GM12878 (cell line): ENCODE data around the gene VN1R2. TPM values are rescaled to one million over a fixed set of nuclear protein-coding genes. Genes with fewer than 3 reads are reported as not detected.

Source experiments
- ATAC-seq: fragments of 200-7000 bp; cut with Tn5 transposase; 3 replicates; pipeline ENCODE4 v1.9.1; 2020; ENCODE audit warnings: mild to moderate bottlenecking, moderate library complexity
- BruUV-seq: library from RNA; stranded (reverse); fragments of 400-500 nt; replicated peaks from 2 replicates; lab custom pipeline; 2021; lab: Mats Ljungman, UMichigan
- CTCF ChIA-PET: fragments of 300-600 bp; sonication (Branson Sonifier 250); formaldehyde crosslinking; extraction: SDS; loops from one replicate; lab custom pipeline; 2021; ENCODE audit warnings: inconsistent platforms; lab: Yijun Ruan, JAX
- POLR2A ChIA-PET: fragments of 350-600 bp; formaldehyde crosslinking; extraction: SDS; loops from one replicate; lab custom pipeline; 2021; ENCODE audit warnings: inconsistent platforms; lab: Charles Lee
- RAD21 ChIA-PET: fragments of 300-600 bp; sonication (Branson Sonifier 250); formaldehyde crosslinking; loops from one replicate; lab custom pipeline; 2023; ENCODE audit warnings: antibody characterized with exemption; ENCODE audit not compliant: unreplicated experiment; lab: Charles Lee
- SMC1A ChIA-PET: fragments of 300-600 bp; sonication (Branson Sonifier 250); formaldehyde crosslinking; loops from one replicate; lab custom pipeline; 2023; ENCODE audit not compliant: unreplicated experiment, uncharacterized antibody; lab: Charles Lee
- DNase-seq: peaks from one replicate; pipeline ENCODE4 v3.0.0-alpha.2; 2011; ENCODE audit warnings: low read depth, low spot score
- FAIRE-seq: peaks from 3 replicates; lab custom pipeline; 2011; peaks lifted over from hg19 to GRCh38; lab: Jason Lieb, UNC
- H2AFZ ChIP-seq: 2 replicates; pipeline ENCODE4 v1.6.0; 2011; ENCODE audit warnings: low read depth, low read length, control low read depth; ENCODE audit not compliant: control insufficient read depth
- H3K27ac ChIP-seq: 2 replicates; pipeline ENCODE4 v1.5.1; 2011; ENCODE audit warnings: control low read depth; ENCODE audit not compliant: control insufficient read depth, insufficient read depth
- H3K27me3 ChIP-seq, 2 experiments: replicated peaks in 1 of 2; 2 replicates each; pipeline versions ENCODE4 v1.6.0 to v1.6.1; 2011; ENCODE audit warnings: low read length in 1 of 2; ENCODE audit not compliant: control insufficient read depth in 2 of 2, insufficient read depth in 2 of 2
- H3K36me3 ChIP-seq, 2 experiments: 2 replicates each; pipeline ENCODE4 v1.5.1; 2011; ENCODE audit warnings: low read length in 1 of 2; ENCODE audit not compliant: control insufficient read depth in 2 of 2, insufficient read depth in 2 of 2
- H3K4me1 ChIP-seq: 2 replicates; pipeline ENCODE4 v1.6.1; 2011; ENCODE audit warnings: mild to moderate bottlenecking, low read length, moderate library complexity, mixed read lengths; ENCODE audit not compliant: control insufficient read depth, insufficient read depth
- H3K4me2 ChIP-seq: 2 replicates; pipeline ENCODE4 v1.6.0; 2011; ENCODE audit warnings: control low read depth; ENCODE audit not compliant: control insufficient read depth, insufficient read depth
- H3K4me3 ChIP-seq: fragments of 200-600 bp; sonication (generic); 2 replicates; pipeline ENCODE4 v1.5.1; 2016
- H3K79me2 ChIP-seq: 2 replicates; pipeline ENCODE4 v1.6.0; 2011; ENCODE audit warnings: low read length; ENCODE audit not compliant: control insufficient read depth, insufficient read depth
- H3K9ac ChIP-seq: 2 replicates; pipeline ENCODE4 v1.8.0; 2011; ENCODE audit warnings: low read length, control low read depth, mixed read lengths; ENCODE audit not compliant: control insufficient read depth, insufficient read depth
- H3K9me3 ChIP-seq: replicated peaks from 3 replicates; pipeline ENCODE4 v1.5.1; 2011; ENCODE audit warnings: mild to moderate bottlenecking, low read length; ENCODE audit not compliant: control insufficient read depth, insufficient read depth
- H4K20me1 ChIP-seq: 2 replicates; pipeline ENCODE4 v1.6.0; 2011; ENCODE audit not compliant: control insufficient read depth, insufficient read depth
- ATF7 ChIP-seq: fragments of 450-650 bp; IDR thresholded peaks from 2 replicates; pipeline ENCODE4 v1.6.1; 2016; ENCODE audit warnings: low read depth, mild to moderate bottlenecking
- IRF4 ChIP-seq: IDR thresholded peaks from 2 replicates; pipeline ENCODE4 v1.6.1; 2011; ENCODE audit warnings: low read depth, low read length
- SPI1 ChIP-seq: IDR thresholded peaks from 2 replicates; pipeline ENCODE4 v1.6.1; 2011; ENCODE audit warnings: low read depth, mild to moderate bottlenecking, low read length, moderate library complexity, borderline replicate concordance; ENCODE audit not compliant: insufficient read depth
- ZSCAN29 ChIP-seq: fragments of 450-650 bp; IDR thresholded peaks from 2 replicates; pipeline ENCODE4 v1.6.1; 2017; ENCODE audit warnings: mild to moderate bottlenecking, moderate library complexity
- WGBS: methylation state at CpG from one replicate; pipeline ENCODE4 v1.1.6; 2016; ENCODE audit warnings: low lambda C conversion rate; ENCODE audit not compliant: insufficient replicate concordance, insufficient coverage; ENCODE audit errors: missing lambda C conversion rate; 5-methylcytosine and 5-hydroxymethylcytosine counted together
- in situ Hi-C: fragments of 300-500 bp; cut with MboI; formaldehyde crosslinking; loops from 9 replicates; pipeline ENCODE4 v1.14.3; 2018; ENCODE audit warnings: mixed read lengths
- intact Hi-C: fragments of 100-400 bp; cut with micrococcal nuclease; formaldehyde crosslinking; loops from one replicate; pipeline ENCODE4 v1.14.2; 2022; ENCODE audit not compliant: unreplicated experiment
- polyA plus RNA-seq, 11 experiments: library from polyadenylated mRNA; depleted of rRNA in 4 of 11; unstranded in 6 of 11; stranded (reverse) in 5 of 11; fragments of >200 nt; fragmentation: Nextera tagmentation in 4 of 11; fragmentation: Illumina TruSeq in 1 of 11; extraction: Ambion mirVana in 4 of 11; extraction: Trizol in 1 of 11; gene quantifications; 1 replicate in 1 of 11; 2 replicates in 10 of 11; pipeline versions ENCODE4 v1.2.1 to v1.2.3, GENCODE V29; 2011 to 2016; ENCODE audit warnings: inconsistent platforms in 2 of 11, missing spikeins in 2 of 11, low read depth in 1 of 11
- total RNA-seq, 4 experiments: library from RNA; depleted of rRNA in 3 of 4; stranded (reverse); fragments of >200 nt in 3 of 4; fragmentation: Illumina TruSeq in 1 of 4; extraction: Trizol in 1 of 4; gene quantifications; 2 replicates each; pipeline versions ENCODE4 v1.2.1 to v1.2.3, GENCODE V29; 2013 to 2021
- TF ChIP-seq, protein P1 (sequence below): IDR thresholded peaks from 2 replicates; pipeline ENCODE4 v1.6.1; 2012; ENCODE audit warnings: improper control_type of control experiment, low read depth, low read length; ENCODE audit not compliant: insufficient replicate concordance
- TF ChIP-seq, protein P2 (sequence below): fragments of 450-650 bp; IDR thresholded peaks from 2 replicates; pipeline ENCODE4 v1.6.1; 2017; ENCODE audit warnings: borderline replicate concordance

VN1R2 gene
- total and polyA plus RNA-seq, 10 of the 15 experiments (the other 5 are each of a cell fraction or from before 2014, with no cell fraction given) = not detected

DNA sequence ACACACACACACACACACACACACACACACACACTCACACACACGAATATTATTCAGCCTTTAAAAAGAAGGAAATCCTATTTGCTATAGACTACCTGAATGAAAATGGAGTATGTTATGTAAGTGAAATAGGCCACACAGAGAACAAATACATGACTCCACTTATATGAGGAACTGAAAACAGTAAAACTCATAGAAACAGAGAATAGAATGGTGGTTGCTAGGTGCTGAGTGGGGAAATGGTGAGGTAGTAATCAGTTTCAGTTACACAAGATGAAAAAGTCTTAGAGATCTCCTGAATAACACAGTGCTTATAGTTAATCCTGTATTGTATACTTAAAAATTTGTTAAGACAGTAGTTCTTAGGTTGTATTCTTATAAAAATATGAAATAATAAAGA, 11.6 kb upstream of the VN1R2 start:
- Histone ChIP-seq H3K27ac (no peak overlapping the region), H2AFZ (no peak overlapping the region), H3K9me3 (no peaks in the 10 kb centered on the region; the same call in 2 of the 3 replicates), H3K4me3 (no peak overlapping the region), H3K36me3 (no peaks in the 10 kb centered on the region)
- no peak for FAIRE-seq
- DNase-seq = peak; percentile 5
- ATAC-seq = peak; percentile 45; the same call in 2 of the 3 replicates
- TF ChIP-seq ATF7 (peak; percentile 49), IRF4 (0 out of 2 replicates have a peak, but pooled peaks have one; percentile 12), ZSCAN29 (no peak), SPI1 (peak; percentile 76; the same call in 1 of the 2 replicates)
- TF ChIP-seq, protein P1, sequence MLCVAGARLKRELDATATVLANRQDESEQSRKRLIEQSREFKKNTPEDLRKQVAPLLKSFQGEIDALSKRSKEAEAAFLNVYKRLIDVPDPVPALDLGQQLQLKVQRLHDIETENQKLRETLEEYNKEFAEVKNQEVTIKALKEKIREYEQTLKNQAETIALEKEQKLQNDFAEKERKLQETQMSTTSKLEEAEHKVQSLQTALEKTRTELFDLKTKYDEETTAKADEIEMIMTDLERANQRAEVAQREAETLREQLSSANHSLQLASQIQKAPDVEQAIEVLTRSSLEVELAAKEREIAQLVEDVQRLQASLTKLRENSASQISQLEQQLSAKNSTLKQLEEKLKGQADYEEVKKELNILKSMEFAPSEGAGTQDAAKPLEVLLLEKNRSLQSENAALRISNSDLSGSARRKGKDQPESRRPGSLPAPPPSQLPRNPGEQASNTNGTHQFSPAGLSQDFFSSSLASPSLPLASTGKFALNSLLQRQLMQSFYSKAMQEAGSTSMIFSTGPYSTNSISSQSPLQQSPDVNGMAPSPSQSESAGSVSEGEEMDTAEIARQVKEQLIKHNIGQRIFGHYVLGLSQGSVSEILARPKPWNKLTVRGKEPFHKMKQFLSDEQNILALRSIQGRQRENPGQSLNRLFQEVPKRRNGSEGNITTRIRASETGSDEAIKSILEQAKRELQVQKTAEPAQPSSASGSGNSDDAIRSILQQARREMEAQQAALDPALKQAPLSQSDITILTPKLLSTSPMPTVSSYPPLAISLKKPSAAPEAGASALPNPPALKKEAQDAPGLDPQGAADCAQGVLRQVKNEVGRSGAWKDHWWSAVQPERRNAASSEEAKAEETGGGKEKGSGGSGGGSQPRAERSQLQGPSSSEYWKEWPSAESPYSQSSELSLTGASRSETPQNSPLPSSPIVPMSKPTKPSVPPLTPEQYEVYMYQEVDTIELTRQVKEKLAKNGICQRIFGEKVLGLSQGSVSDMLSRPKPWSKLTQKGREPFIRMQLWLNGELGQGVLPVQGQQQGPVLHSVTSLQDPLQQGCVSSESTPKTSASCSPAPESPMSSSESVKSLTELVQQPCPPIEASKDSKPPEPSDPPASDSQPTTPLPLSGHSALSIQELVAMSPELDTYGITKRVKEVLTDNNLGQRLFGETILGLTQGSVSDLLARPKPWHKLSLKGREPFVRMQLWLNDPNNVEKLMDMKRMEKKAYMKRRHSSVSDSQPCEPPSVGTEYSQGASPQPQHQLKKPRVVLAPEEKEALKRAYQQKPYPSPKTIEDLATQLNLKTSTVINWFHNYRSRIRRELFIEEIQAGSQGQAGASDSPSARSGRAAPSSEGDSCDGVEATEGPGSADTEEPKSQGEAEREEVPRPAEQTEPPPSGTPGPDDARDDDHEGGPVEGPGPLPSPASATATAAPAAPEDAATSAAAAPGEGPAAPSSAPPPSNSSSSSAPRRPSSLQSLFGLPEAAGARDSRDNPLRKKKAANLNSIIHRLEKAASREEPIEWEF = no peak
- TF ChIP-seq, protein P2, sequence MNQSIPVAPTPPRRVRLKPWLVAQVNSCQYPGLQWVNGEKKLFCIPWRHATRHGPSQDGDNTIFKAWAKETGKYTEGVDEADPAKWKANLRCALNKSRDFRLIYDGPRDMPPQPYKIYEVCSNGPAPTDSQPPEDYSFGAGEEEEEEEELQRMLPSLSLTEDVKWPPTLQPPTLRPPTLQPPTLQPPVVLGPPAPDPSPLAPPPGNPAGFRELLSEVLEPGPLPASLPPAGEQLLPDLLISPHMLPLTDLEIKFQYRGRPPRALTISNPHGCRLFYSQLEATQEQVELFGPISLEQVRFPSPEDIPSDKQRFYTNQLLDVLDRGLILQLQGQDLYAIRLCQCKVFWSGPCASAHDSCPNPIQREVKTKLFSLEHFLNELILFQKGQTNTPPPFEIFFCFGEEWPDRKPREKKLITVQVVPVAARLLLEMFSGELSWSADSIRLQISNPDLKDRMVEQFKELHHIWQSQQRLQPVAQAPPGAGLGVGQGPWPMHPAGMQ = no peak
- TF ChIP-seq, all 136 proteins: peak for 3
- H3K4me2 ChIP-seq = no peak overlapping the region
- no peaks in the 10 kb centered on the region for H4K20me1 ChIP-seq
- ChIA-PET RAD21 (no interaction called here), POLR2A (no interaction called here), CTCF (no interaction called here), SMC1A (interaction anchor here (0.6 kb wide), 1 partner anchor 145 kb away, joined by 3 read pairs; no protein-coding TSS in a partner anchor)
- H3K9ac ChIP-seq = no peak overlapping the region
- no peaks in the 10 kb centered on the region for H3K27me3 ChIP-seq
- no peaks in the 10 kb centered on the region for H3K4me1 ChIP-seq
- no TSS peak for BruUV-seq
- WGBS = 0% methylated on average over 1 of the region's 1 CpG
- intact Hi-C loops (no loop called here), in situ Hi-C loops (no loop called here)
- H3K79me2 ChIP-seq = no peaks in the 10 kb centered on the region
